HepG2 (cell line): ENCODE results near the gene THPO. TPM values are rescaled to one million over a fixed set of nuclear protein-coding genes. Genes with fewer than 3 reads are reported as not detected.

Source experiments
- CTCF ChIP-seq: sonication (generic); formaldehyde crosslinking; IDR thresholded peaks from 2 replicates; pipeline ENCODE4 v1.5.0; 2020; ENCODE audit warnings: mild to moderate bottlenecking, missing genetic modification reagents, moderate library complexity
- DMTF1 ChIP-seq: sonication (generic); formaldehyde crosslinking; IDR thresholded peaks from 2 replicates; pipeline ENCODE4 v1.4.0; 2020; ENCODE audit warnings: mild to moderate bottlenecking, missing genetic modification reagents
- GABPB1 ChIP-seq: IDR thresholded peaks from 2 replicates; pipeline ENCODE4 v1.6.1; 2016; ENCODE audit warnings: mild to moderate bottlenecking, missing genetic modification reagents, moderate library complexity, missing compliant biosample characterization
- GLI4 ChIP-seq: sonication (generic); formaldehyde crosslinking; IDR thresholded peaks from 2 replicates; pipeline ENCODE4 v1.5.1; 2020; ENCODE audit warnings: missing genetic modification reagents, mild to moderate bottlenecking, moderate library complexity, borderline replicate concordance
- HDAC1 ChIP-seq: sonication (generic); formaldehyde crosslinking; IDR thresholded peaks from 2 replicates; pipeline ENCODE4 v1.5.1; 2020; ENCODE audit warnings: mild to moderate bottlenecking, missing genetic modification reagents
- HMGXB4 ChIP-seq, 2 experiments: sonication (generic) in 1 of 2; formaldehyde crosslinking in 1 of 2; IDR thresholded peaks; 2 replicates each; pipeline versions ENCODE4 v1.4.0 to v1.6.1; 2018 to 2020; ENCODE audit warnings: missing genetic modification reagents in 2 of 2, borderline replicate concordance in 1 of 2, low read depth in 1 of 2, mild to moderate bottlenecking in 1 of 2, missing biosample characterization in 1 of 2
- HNRNPK ChIP-seq: fragments of 200-400 bp; formaldehyde crosslinking; IDR thresholded peaks from 2 replicates; pipeline ENCODE4 v1.6.1; 2018; ENCODE audit warnings: low read length, low read depth, moderate library complexity, mild to moderate bottlenecking; ENCODE audit not compliant: poor library complexity, severe bottlenecking
- LCORL ChIP-seq, 2 experiments: fragments of 450-650 bp in 1 of 2; sonication (generic) in 1 of 2; formaldehyde crosslinking in 1 of 2; IDR thresholded peaks; 2 replicates each; pipeline versions ENCODE4 v1.5.0 to v1.6.1; 2017 to 2020; ENCODE audit warnings: antibody characterized with exemption in 1 of 2, missing genetic modification reagents in 1 of 2
- MED13 ChIP-seq: sonication (generic); formaldehyde crosslinking; IDR thresholded peaks from 2 replicates; pipeline ENCODE4 v1.5.0; 2020; ENCODE audit warnings: missing genetic modification reagents
- NFE2L1 ChIP-seq: sonication (generic); formaldehyde crosslinking; IDR thresholded peaks from 2 replicates; pipeline ENCODE4 v1.4.0; 2020; ENCODE audit warnings: missing genetic modification reagents, mild to moderate bottlenecking, borderline replicate concordance
- NFIB ChIP-seq: sonication (generic); formaldehyde crosslinking; IDR thresholded peaks from 2 replicates; pipeline ENCODE4 v1.9.0; 2021; ENCODE audit warnings: missing genetic modification reagents, mild to moderate bottlenecking, borderline replicate concordance
- NFKB2 ChIP-seq: sonication (generic); formaldehyde crosslinking; IDR thresholded peaks from 2 replicates; pipeline ENCODE4 v1.4.0; 2020; ENCODE audit warnings: missing genetic modification reagents, borderline replicate concordance
- RBFOX2 ChIP-seq: fragments of 200-400 bp; formaldehyde crosslinking; IDR thresholded peaks from 2 replicates; pipeline ENCODE4 v1.6.1; 2017; ENCODE audit warnings: low read depth, mild to moderate bottlenecking, low read length
- XRCC5 ChIP-seq: fragments of 200-400 bp; formaldehyde crosslinking; optimal IDR thresholded peaks from 2 replicates; pipeline ENCODE3; 2017; ENCODE audit warnings: mild to moderate bottlenecking, low read length
- ZFP1 ChIP-seq: IDR thresholded peaks from 2 replicates; pipeline ENCODE4 v1.6.1; 2016
- ZFP36L1 ChIP-seq: sonication (generic); formaldehyde crosslinking; IDR thresholded peaks from 2 replicates; pipeline ENCODE4 v1.8.0; 2022; ENCODE audit warnings: mild to moderate bottlenecking, missing genetic modification reagents, moderate library complexity
- ZFY ChIP-seq: sonication (generic); formaldehyde crosslinking; IDR thresholded peaks from 2 replicates; pipeline ENCODE4 v1.4.0; 2020; ENCODE audit warnings: missing genetic modification reagents
- ZNF10 ChIP-seq: sonication (generic); formaldehyde crosslinking; IDR thresholded peaks from 2 replicates; pipeline ENCODE4 v1.4.0; 2020; ENCODE audit warnings: mild to moderate bottlenecking, low read depth, missing genetic modification reagents, borderline replicate concordance
- ZNF234 ChIP-seq: sonication (generic); formaldehyde crosslinking; conservative IDR thresholded peaks from 2 replicates; pipeline ENCODE4 v1.5.1; 2020; ENCODE audit warnings: mild to moderate bottlenecking, missing genetic modification reagents
- ZNF263 ChIP-seq: sonication (generic); formaldehyde crosslinking; IDR thresholded peaks from 2 replicates; pipeline ENCODE4 v1.4.0; 2020; ENCODE audit warnings: missing genetic modification reagents
- ZNF333 ChIP-seq: sonication (generic); formaldehyde crosslinking; IDR thresholded peaks from 2 replicates; pipeline ENCODE4 v1.4.0; 2020; ENCODE audit warnings: mild to moderate bottlenecking, missing genetic modification reagents, borderline replicate concordance
- ZSCAN25 ChIP-seq: sonication (generic); formaldehyde crosslinking; IDR thresholded peaks from 2 replicates; pipeline ENCODE4 v1.8.0; 2022; ENCODE audit warnings: mild to moderate bottlenecking, missing genetic modification reagents
- polyA plus RNA-seq, 8 experiments: library from polyadenylated mRNA; depleted of rRNA in 3 of 8; stranded (reverse) in 7 of 8; unstranded in 1 of 8; fragments of >200 nt; fragmentation: Illumina TruSeq in 4 of 8; extraction: Trizol in 4 of 8; gene quantifications; 2 replicates each; pipeline versions ENCODE4 v1.2.1 to v1.2.3, GENCODE V29; 2011 to 2016; ENCODE audit warnings: low read depth in 4 of 8, missing spikeins in 1 of 8, mixed read lengths in 1 of 8; ENCODE audit not compliant: insufficient read depth in 1 of 8
- total RNA-seq, 5 experiments: library from RNA; depleted of rRNA; stranded (reverse); fragments of >200 nt; fragmentation: Illumina TruSeq; extraction: Trizol; gene quantifications; 2 replicates each; pipeline ENCODE4 v1.2.3, GENCODE V29; 2016; ENCODE audit warnings: low read depth in 1 of 5

THPO gene
- total and polyA plus RNA-seq, 2 of the 13 experiments (the other 11 are each of a cell fraction or from before 2014, with no cell fraction given): 2.8 to 4.8 TPM

- TF ChIP-seq HMGXB4 (CRISPR knock-in tag; IDR thresholded peaks at IDR 0.05; ENCODE audit: borderline replicate concordance in 1 of 2, low read depth in 1 of 2) (0 out of 4 replicates have a peak, but pooled peaks have one; percentile 21 to 23), XRCC5 (peak; percentile 14), ZSCAN25 (CRISPR knock-in tag) (peak; percentile 66; the same call in 1 of the 2 replicates), NFIB (CRISPR knock-in tag) (no peak), RBFOX2 (peak; percentile 69), HNRNPK (peak; percentile 96), ZNF333 (CRISPR knock-in tag) (0 out of 2 replicates have a peak, but pooled peaks have one; percentile 18), NFKB2 (CRISPR knock-in tag) (0 out of 2 replicates have a peak, but pooled peaks have one; percentile 45), MED13 (CRISPR knock-in tag) (0 out of 2 replicates have a peak, but pooled peaks have one; percentile 28), GLI4 (CRISPR knock-in tag) (0 out of 2 replicates have a peak, but pooled peaks have one; percentile 11), ZNF234 (no peak), DMTF1 (CRISPR knock-in tag) (no peak), ZFY (CRISPR knock-in tag) (peak; percentile 78), NFE2L1 (CRISPR knock-in tag) (0 out of 2 replicates have a peak, but pooled peaks have one; percentile 47), CTCF (CRISPR knock-in tag) (peak; percentile 30; the same call in 1 of the 2 replicates), GABPB1 (peak; percentile 47), ZFP1 (CRISPR knock-in tag) (no peak), LCORL (IDR thresholded peaks at IDR 0.05) (no peak), LCORL (CRISPR knock-in tag; IDR thresholded peaks at IDR 0.05) (peak; percentile 33; the same call in 1 of the 2 replicates), ZNF10 (no peak), HDAC1 (CRISPR knock-in tag) (peak; percentile 28; the same call in 1 of the 2 replicates), ZNF263 (CRISPR knock-in tag) (peak; percentile 1), ZFP36L1 (no peak)
Observed at GRCh38 chr3:184379358-184380184, 1.6 kb upstream of the THPO start, which contains the start of gene CHRD (continued).
